Measurements from ENCODE around the gene PAPSS1. TPM values are rescaled to one million over a fixed set of nuclear protein-coding genes. Genes with fewer than 3 reads are reported as not detected.

Gene PAPSS1
- 79.1 and 79.2 TPM in 2 replicates for total RNA-seq (2021; fragmentation: NEBNext Ultra II Directional; extraction: Animal tissue kit (Norgen Biotek cat#: 25700))
- 59.9 and 98.5 TPM in 2 replicates for polyA plus RNA-seq (2011; rRNA removed)
- 126 TPM for polyA plus RNA-seq (2011; cell fraction: cytosol; rRNA removed)
- polyA plus RNA-seq (2011; cell fraction: nucleus; rRNA removed), result 50.4 TPM
- polyA plus RNA-seq (2012, experiment 1 of 2), result 83.6 to 107 TPM (median 93.4 TPM) in 4 replicates
- 11.2 TPM for polyA plus RNA-seq (2012, experiment 2 of 2)
- 42.7 TPM for polyA plus RNA-seq (2013, experiment 1 of 2)
- polyA plus RNA-seq (2013, experiment 2 of 2), result 43.8 TPM
- polyA minus RNA-seq (2011; rRNA and poly(A)+ RNA removed), result 119 and 136 TPM in 2 replicates
- 44.8 TPM for polyA minus RNA-seq (2011; cell fraction: cytosol; rRNA and poly(A)+ RNA removed)
- 54.2 TPM for polyA minus RNA-seq (2011; cell fraction: nucleus; rRNA and poly(A)+ RNA removed)
- long read RNA-seq, experiment 1, transcript PAPSS1-201 (12 exons, 2,731 nt), result major isoform, 22 of 91 reads
- long read RNA-seq, experiment 1, partial matches to known transcripts, result 59 of 91 reads
- long read RNA-seq, experiment 1, other reads (novel, unspliced or antisense), result 10 of 91 reads
- long read RNA-seq, experiment 2, transcript PAPSS1-201 (12 exons, 2,731 nt), result major isoform, 110 of 149 reads
- long read RNA-seq, experiment 2, partial matches to known transcripts, result 26 of 149 reads
- long read RNA-seq, experiment 2, other reads (novel, unspliced or antisense), result 13 of 149 reads

DNA sequence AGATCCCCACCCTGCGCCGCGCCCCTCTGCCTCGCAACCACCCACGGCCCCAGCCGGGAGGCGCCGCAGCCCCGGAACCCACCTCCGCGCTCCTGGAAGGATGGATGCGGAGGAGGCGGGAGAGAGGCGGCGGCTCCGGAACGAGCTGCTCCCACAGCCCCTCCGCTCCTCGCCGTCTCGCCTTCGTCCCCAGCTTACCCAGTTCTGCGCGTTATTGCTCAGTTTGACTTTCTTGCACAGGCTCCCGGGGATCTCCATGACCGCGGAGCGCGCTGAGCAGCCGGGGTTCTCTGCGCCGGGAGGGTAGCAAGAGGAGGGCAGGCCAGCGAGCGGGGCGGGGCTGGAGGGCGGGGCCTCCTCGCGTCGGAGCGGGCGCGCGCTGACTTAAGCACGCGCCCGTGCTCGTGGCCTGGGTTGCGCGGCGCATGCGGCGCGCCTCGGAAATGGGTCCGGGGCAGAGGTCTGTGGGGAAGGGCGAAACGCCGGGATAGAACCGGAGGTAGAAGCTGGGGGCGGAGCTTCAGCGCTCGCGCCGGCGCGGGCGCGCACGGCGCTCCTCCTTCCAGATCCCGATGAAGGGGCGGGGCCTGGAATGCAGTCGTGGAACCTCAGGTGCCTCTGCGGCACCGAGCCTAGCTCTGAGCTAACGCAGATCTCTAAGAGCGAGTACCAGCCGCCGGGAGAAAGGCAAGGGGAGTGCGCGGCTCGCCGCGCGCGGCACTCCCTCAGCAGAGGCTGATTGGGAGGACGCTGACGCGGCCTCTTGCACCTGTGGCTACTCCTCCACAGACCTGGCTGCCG lies at the start of gene PAPSS1:
PAPSS1 (minus strand) TSS at position 313 of the 801 bp plus-strand sequence; CDS start at position 258, 55 bp downstream.
- peak within 1 kb of the TSS; percentile 86 to 95 for H3K4me2 ChIP-seq (ENCODE audit: insufficient read depth in 1 of 2, low read depth in 2 of 2, low read length in 2 of 2)
- peak within 1 kb of the TSS; percentile 52 for H3K18ac ChIP-seq (ENCODE audit: extremely low read depth, low read length)
- TF ChIP-seq POLR2A (IDR thresholded peaks at IDR 0.05; ENCODE audit: control extremely low read depth in 1 of 2, low read depth in 2 of 2, low read length in 2 of 2) (peak in 1 of 2 experiments; percentile 59; a peak in 1 of 3 replicates), EZH2 (IDR thresholded peaks at IDR 0.05; ENCODE audit: low read depth, low read length, severe bottlenecking) (no peak), SP2 (IDR thresholded peaks at IDR 0.05; ENCODE audit: low read length) (no peak), BRCA1 (IDR thresholded peaks at IDR 0.05; ENCODE audit: low read depth, low read length) (no peak), JUN (IDR thresholded peaks at IDR 0.05; ENCODE audit: low read depth, low read length) (no peak), ASH2L (IDR thresholded peaks at IDR 0.05; ENCODE audit: low read length) (peak; percentile 90), CTBP2 (IDR thresholded peaks at IDR 0.05; ENCODE audit: borderline replicate concordance, insufficient read depth, insufficient read length, low read length) (no peak), SAP30 (IDR thresholded peaks at IDR 0.05; ENCODE audit: insufficient read depth, insufficient replicate concordance, low read length) (no peak)

More for the DNA sequence above, at the start of gene PAPSS1:
- DNase-seq (ENCODE audit: low read depth in 1 of 2, low spot score in 2 of 2), result peak; percentile 96 to 97
- no peak within 1 kb of the TSS for H3K27ac ChIP-seq (ENCODE audit: low read depth, low read length)
- no peaks in the 10 kb centered on the region for H3K27me3 ChIP-seq (replicated peaks in 1 of 4; ENCODE audit: control insufficient read depth in 3 of 4, extremely low read depth in 1 of 4, insufficient read depth in 3 of 4, low read length in 3 of 4)
- H3K23ac ChIP-seq (ENCODE audit: insufficient read length), result no peak within 1 kb of the TSS
- ChIA-PET CTCF (ENCODE audit: partially characterized antibody) (interaction anchor here (0.6 to 3.3 kb wide), 8 partner anchors 10 to 170 kb away, joined by 3 to 24 read pairs (median 3); no protein-coding TSS in a partner anchor), POLR2A (ENCODE audit: partially characterized antibody) (interaction anchor here (0.8 to 2.4 kb wide), 7 partner anchors 10 to 171 kb away, joined by 3 to 8 read pairs (median 5); no protein-coding TSS in a partner anchor)
- H3K9me3 ChIP-seq (ENCODE audit: insufficient read depth in 2 of 2, low read depth in 1 of 2, low read length in 1 of 2), result no peaks in the 10 kb centered on the region
- no peaks in the 10 kb centered on the region for H3K36me3 ChIP-seq (ENCODE audit: control insufficient read depth in 2 of 4, insufficient read depth in 4 of 4, low read length in 3 of 4)
- H4K20me1 ChIP-seq (replicated peaks in 1 of 2; ENCODE audit: control insufficient read depth in 1 of 2, insufficient read depth in 2 of 2, low read length in 2 of 2), result peaks cover 0 to 5% of the 10 kb centered on the region in 2 experiments
- peak within 1 kb of the TSS; percentile 74; the same call in 1 of the 2 replicates for H2BK5ac ChIP-seq (ENCODE audit: low read depth, low read length)
- no peak within 1 kb of the TSS for H4K91ac ChIP-seq (replicated peaks; ENCODE audit: insufficient read length, low read length)
- 2% methylated on average over 58 of the region's 90 CpGs; no CpG with 5 or more reads in 1 of the 2 experiments for WGBS, 2 experiments (ENCODE audit: extremely low coverage in 1 of 2, insufficient coverage in 1 of 2, insufficient read length in 1 of 2, insufficient replicate concordance in 2 of 2, low coverage in 1 of 2, low lambda C conversion rate in 2 of 2, missing lambda C conversion rate in 1 of 2)
- no peak within 1 kb of the TSS for H2BK12ac ChIP-seq (ENCODE audit: low read depth, low read length)
- peaks cover 9% of the 10 kb centered on the region for H3K23me2 ChIP-seq (ENCODE audit: low read depth, low read length)
- FAIRE-seq, result no peak
- peaks cover 3 to 42% of the 10 kb centered on the region in 2 experiments; a peak in 3 of 4 replicates for H3K79me2 ChIP-seq (ENCODE audit: control insufficient read depth in 1 of 2, insufficient read depth in 2 of 2, low read length in 2 of 2)
- peak within 1 kb of the TSS; percentile 78 for H4K5ac ChIP-seq (ENCODE audit: insufficient read length, low read depth, low read length)
- H3K79me1 ChIP-seq (ENCODE audit: low read depth, low read length), result peaks cover 10% of the 10 kb centered on the region
- no peak within 1 kb of the TSS for H3K4ac ChIP-seq (replicated peaks; ENCODE audit: insufficient read length, low read depth, low read length)
- H3K9ac ChIP-seq (replicated peaks in 1 of 4; ENCODE audit: extremely low read depth in 1 of 4, low read depth in 3 of 4, low read length in 3 of 4), result peak within 1 kb of the TSS in 3 of 4 experiments; percentile 46 to 76 (median 57); a peak in 6 of 7 replicates
- H2AK5ac ChIP-seq (ENCODE audit: low read depth, low read length), result no peak within 1 kb of the TSS
- peaks cover 4 to 18% (median 5%) of the 10 kb centered on the region in 4 experiments; a peak in 6 of 7 replicates for H3K4me1 ChIP-seq (replicated peaks in 1 of 4; ENCODE audit: control insufficient read depth in 3 of 4, insufficient read depth in 4 of 4, low read length in 3 of 4)
- H3K4me3 ChIP-seq (ENCODE audit: extremely low read depth in 1 of 4, insufficient read depth in 2 of 4, low read depth in 3 of 4, low read length in 4 of 4), result peak within 1 kb of the TSS; percentile 77 to 86 (median 80)
- 0 out of 2 replicates have a peak within 1 kb of the TSS, but pooled peaks have one; percentile 49 for H2BK15ac ChIP-seq (ENCODE audit: low read length)
- peak within 1 kb of the TSS; percentile 95 for H3K56ac ChIP-seq (replicated peaks; ENCODE audit: insufficient read length, low read depth, low read length)
- 0 out of 2 replicates have a peak within 1 kb of the TSS, but pooled peaks have one; percentile 85 for H2AFZ ChIP-seq (ENCODE audit: low read length)
- no peak within 1 kb of the TSS for H2BK20ac ChIP-seq (ENCODE audit: low read length)
- no peak within 1 kb of the TSS for H2BK120ac ChIP-seq (replicated peaks; ENCODE audit: low read depth, low read length)
- peak within 1 kb of the TSS; percentile 69; the same call in 1 of the 2 replicates for H4K8ac ChIP-seq (ENCODE audit: extremely low read depth, insufficient read depth, low read length)
- H3K14ac ChIP-seq (ENCODE audit: insufficient read length), result no peak within 1 kb of the TSS

All from H1 (cell line).